GM23248 (cell line): ENCODE data around the gene FAM180A. TPM values are rescaled to one million over a fixed set of nuclear protein-coding genes. Genes with fewer than 3 reads are reported as not detected.

Experiments
- DNase-seq: peaks from one replicate; pipeline ENCODE4 v3.0.0-alpha.2; 2015
- H2AFZ ChIP-seq: fragments of 200-600 bp; sonication (generic); 2 replicates; pipeline ENCODE4 v1.6.1; 2016; ENCODE audit warnings: antibody characterized with exemption
- H3F3A ChIP-seq: fragments of 200-600 bp; sonication (generic); 2 replicates; pipeline ENCODE4 v1.6.1; 2016; ENCODE audit warnings: mild to moderate bottlenecking, antibody characterized with exemption, mixed run types; ENCODE audit not compliant: insufficient read depth
- H3K27ac ChIP-seq: fragments of 200-600 bp; sonication (generic); 2 replicates; pipeline ENCODE4 v1.5.1; 2016; ENCODE audit warnings: mild to moderate bottlenecking
- H3K27me3 ChIP-seq: fragments of 200-600 bp; sonication (generic); replicated peaks from 2 replicates; pipeline ENCODE4 v1.6.1; 2016; ENCODE audit warnings: mild to moderate bottlenecking; ENCODE audit not compliant: insufficient read depth
- H3K36me3 ChIP-seq: fragments of 200-600 bp; sonication (generic); 2 replicates; pipeline ENCODE4 v1.6.1; 2016; ENCODE audit warnings: low read depth, mild to moderate bottlenecking
- H3K4me1 ChIP-seq: fragments of 200-600 bp; sonication (generic); 2 replicates; pipeline ENCODE4 v1.6.1; 2016; ENCODE audit warnings: mild to moderate bottlenecking; ENCODE audit not compliant: insufficient read depth
- H3K4me2 ChIP-seq: fragments of 200-600 bp; sonication (generic); one replicate; pipeline ENCODE4 v1.6.1; 2016; ENCODE audit warnings: mild to moderate bottlenecking; ENCODE audit not compliant: unreplicated experiment
- H3K4me3 ChIP-seq: fragments of 200-600 bp; sonication (generic); 2 replicates; pipeline ENCODE4 v1.5.1; 2016; ENCODE audit warnings: mild to moderate bottlenecking
- H3K79me2 ChIP-seq: fragments of 200-600 bp; sonication (generic); 2 replicates; pipeline ENCODE4 v1.6.1; 2016; ENCODE audit warnings: mild to moderate bottlenecking; ENCODE audit not compliant: insufficient read depth
- H3K9ac ChIP-seq: fragments of 200-600 bp; sonication (generic); 2 replicates; pipeline ENCODE4 v1.6.1; 2016; ENCODE audit warnings: mild to moderate bottlenecking
- H3K9me2 ChIP-seq: fragments of 200-600 bp; sonication (generic); 2 replicates; pipeline ENCODE4 v1.6.1; 2016; ENCODE audit warnings: mixed run types, mild to moderate bottlenecking, moderate library complexity; ENCODE audit not compliant: insufficient read depth
- H3K9me3 ChIP-seq: fragments of 200-600 bp; sonication (generic); one replicate; pipeline ENCODE4 v1.6.1; 2017; ENCODE audit warnings: low read depth
- H4K20me1 ChIP-seq: fragments of 200-600 bp; sonication (generic); 2 replicates; pipeline ENCODE4 v1.6.0; 2016; ENCODE audit not compliant: insufficient read depth
- EZH2 ChIP-seq: fragments of 200-600 bp; sonication (generic); IDR thresholded peaks from 2 replicates; pipeline ENCODE4 v1.6.1; 2018; ENCODE audit warnings: antibody characterized with exemption, mild to moderate bottlenecking; ENCODE audit not compliant: insufficient read depth, poor library complexity, severe bottlenecking
- EZH2phosphoT487 ChIP-seq: fragments of 200-600 bp; sonication (generic); IDR thresholded peaks from 2 replicates; pipeline ENCODE4 v1.6.1; 2018; ENCODE audit warnings: antibody characterized with exemption, moderate library complexity, mild to moderate bottlenecking, low read depth; ENCODE audit not compliant: insufficient read depth
- WGBS, 2 experiments: methylation state at CpG; one replicate each; pipeline ENCODE4 v1.1.6; 2015 to 2017; ENCODE audit warnings: low lambda C conversion rate in 2 of 2, low coverage in 1 of 2; ENCODE audit errors: missing lambda C conversion rate in 2 of 2; 5-methylcytosine and 5-hydroxymethylcytosine counted together
- in situ Hi-C: fragments of 300-500 bp; cut with MboI; formaldehyde crosslinking; loops from 2 replicates; pipeline ENCODE4 v1.15.0; 2020
- polyA plus RNA-seq: library from polyadenylated mRNA; unstranded; fragments of >200 nt; fragmentation: Nextera tagmentation; extraction: Ambion mirVana; gene quantifications from 2 replicates; pipeline ENCODE4 v1.2.1, GENCODE V29; 2016
- total RNA-seq: library from RNA; depleted of rRNA; stranded (reverse); fragments of >200 nt; shearing (Covaris generic); gene quantifications from 2 replicates; pipeline ENCODE4 v1.2.3, GENCODE V29; 2014

The FAM180A gene
- total and polyA plus RNA-seq, 2 experiments from 2014 or later = 50.3 to 60.1 TPM

DNA sequence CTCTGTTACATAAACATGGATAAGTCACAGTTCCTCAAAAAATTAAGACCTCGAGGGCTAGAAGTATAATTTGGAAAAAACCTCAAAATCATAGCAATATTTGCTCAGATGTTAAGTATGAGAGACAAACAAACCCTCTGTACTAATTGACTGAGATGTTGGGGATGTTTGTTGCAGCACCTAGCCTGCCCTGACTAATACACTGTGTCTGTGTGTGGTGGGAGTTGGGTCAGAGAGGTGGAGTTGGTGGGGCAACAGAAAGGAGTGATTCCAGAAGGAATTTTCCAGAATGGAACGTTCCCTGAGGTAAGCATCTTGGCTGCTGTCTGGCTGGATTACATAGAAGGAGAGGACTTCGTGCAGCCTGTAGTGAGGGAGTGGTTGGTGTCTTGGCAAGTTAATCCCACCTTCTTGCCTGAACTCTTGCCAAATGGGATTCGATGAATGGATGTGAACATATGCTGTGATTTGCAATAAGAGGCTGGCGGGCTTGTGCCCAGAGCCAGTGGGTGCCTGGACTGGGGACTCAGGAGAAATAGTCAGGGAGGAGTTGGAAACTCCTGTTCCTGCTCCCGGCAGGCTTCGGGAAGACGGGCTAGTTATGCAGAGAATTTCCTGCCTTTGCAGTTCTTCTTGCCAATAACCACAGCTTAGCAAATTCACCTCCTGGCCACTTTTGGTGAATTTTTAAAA lies 9.3 kb upstream of the FAM180A start:
- Histone ChIP-seq H3K9me3 (no peaks in the 10 kb centered on the region), H3K27me3 (no peaks in the 10 kb centered on the region), H3K4me2 (peak overlapping the region; percentile 98), H3K4me1 (peaks cover 36% of the 10 kb centered on the region), H4K20me1 (no peaks in the 10 kb centered on the region), H3K9ac (peak overlapping the region; percentile 81), H3K4me3 (peak overlapping the region; percentile 74), H3K9me2 (no peaks in the 10 kb centered on the region), H3K27ac (peak overlapping the region; percentile 92), H2AFZ (peak overlapping the region; percentile 88), H3K36me3 (no peaks in the 10 kb centered on the region), H3F3A (peaks cover 47% of the 10 kb centered on the region), H3K79me2 (no peaks in the 10 kb centered on the region)
- DNase-seq = peak; percentile 84
- in situ Hi-C loops = no loop called here
- no peak for TF ChIP-seq EZH2phosphoT487
- no peak for TF ChIP-seq EZH2
- 15% methylated on average over 8 of the region's 8 CpGs for WGBS, 2 experiments

DNA sequence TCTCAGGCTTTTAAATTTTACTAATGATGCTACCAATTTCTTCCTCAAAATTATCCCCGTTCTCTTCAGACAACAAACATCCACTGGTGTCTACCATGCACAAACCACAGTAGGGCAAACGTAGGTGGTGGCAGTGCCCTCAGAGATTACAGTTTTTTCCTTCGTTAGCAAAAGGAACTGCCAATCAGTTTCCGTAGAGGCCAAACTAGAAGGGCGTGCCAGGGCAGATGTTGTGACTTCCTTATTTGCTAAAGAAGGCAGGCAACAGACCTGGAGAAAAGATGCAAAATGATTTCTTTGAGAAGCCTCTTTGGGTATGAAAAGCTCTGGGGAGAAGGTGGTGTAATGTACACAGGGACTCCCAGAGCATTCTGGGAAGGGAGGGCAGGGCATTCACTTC lies 7.6 kb upstream of the FAM180A start:
- Histone ChIP-seq H3K9me3 (no peaks in the 10 kb centered on the region), H3F3A (peaks cover 34% of the 10 kb centered on the region), H3K9me2 (no peaks in the 10 kb centered on the region), H4K20me1 (no peaks in the 10 kb centered on the region), H3K27me3 (no peaks in the 10 kb centered on the region), H3K4me2 (no peak overlapping the region), H3K27ac (no peak overlapping the region), H3K9ac (no peak overlapping the region), H3K4me1 (peaks cover 20% of the 10 kb centered on the region), H3K79me2 (no peaks in the 10 kb centered on the region), H3K36me3 (no peaks in the 10 kb centered on the region), H2AFZ (no peak overlapping the region), H3K4me3 (no peak overlapping the region)
- no peak for DNase-seq
- in situ Hi-C loops = no loop called here
- WGBS, 2 experiments = 72 to 76% methylated on average over 5 of the region's 5 CpGs
- TF ChIP-seq EZH2 = no peak

DNA sequence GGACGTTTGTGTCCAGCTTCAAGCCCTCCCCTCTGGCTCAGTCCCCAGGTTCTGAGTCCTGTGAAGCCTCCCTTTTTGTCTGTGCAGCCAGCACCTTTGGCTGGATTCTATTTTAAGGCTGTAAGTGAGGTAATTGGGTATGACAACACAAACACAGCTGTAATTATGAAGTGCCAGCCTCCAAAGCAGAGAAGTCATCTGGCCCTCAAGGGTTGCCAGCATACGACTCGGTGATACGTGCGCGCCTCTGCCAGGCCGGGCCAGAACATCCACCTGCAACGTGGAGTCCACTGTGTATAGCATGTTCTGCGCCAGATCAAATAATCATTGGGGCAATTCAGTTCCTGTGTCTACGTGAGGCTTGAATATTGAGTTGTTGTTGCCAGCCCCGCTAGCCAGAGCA lies 6.7 kb upstream of the FAM180A start:
- Histone ChIP-seq H3K27ac (no peak overlapping the region), H3F3A (peaks cover 25% of the 10 kb centered on the region), H3K9ac (no peak overlapping the region), H3K4me3 (no peak overlapping the region), H3K36me3 (no peaks in the 10 kb centered on the region), H4K20me1 (no peaks in the 10 kb centered on the region), H2AFZ (no peak overlapping the region), H3K9me2 (no peaks in the 10 kb centered on the region), H3K4me2 (no peak overlapping the region), H3K9me3 (no peaks in the 10 kb centered on the region), H3K27me3 (no peaks in the 10 kb centered on the region), H3K4me1 (peaks cover 17% of the 10 kb centered on the region), H3K79me2 (no peaks in the 10 kb centered on the region)
- DNase-seq = no peak
- TF ChIP-seq EZH2 (no peak), EZH2phosphoT487 (no peak)
- WGBS, 2 experiments = 64 to 65% methylated on average over 11 of the region's 11 CpGs
- in situ Hi-C loops = no loop called here

- H3K27me3 ChIP-seq = no peaks in the 10 kb centered on the region
- no peaks in the 10 kb centered on the region for H3K9me2 ChIP-seq
- H3K9me3 ChIP-seq = no peaks in the 10 kb centered on the region
- H3K4me2 ChIP-seq = no peak overlapping the region
- in situ Hi-C loops = no loop called here
- TF ChIP-seq EZH2phosphoT487 = no peak
- no peak for TF ChIP-seq EZH2
- H3K9ac ChIP-seq = no peak overlapping the region
- no peaks in the 10 kb centered on the region for H4K20me1 ChIP-seq
- H2AFZ ChIP-seq = no peak overlapping the region
- H3F3A ChIP-seq = peaks cover 24% of the 10 kb centered on the region
- 83% methylated on average over 8 of the region's 8 CpGs for WGBS, 2 experiments
- H3K36me3 ChIP-seq = no peaks in the 10 kb centered on the region
- H3K27ac ChIP-seq = no peak overlapping the region
- H3K4me3 ChIP-seq = no peak overlapping the region
- H3K4me1 ChIP-seq = peaks cover 20% of the 10 kb centered on the region
- no peak for DNase-seq
- peaks cover 9% of the 10 kb centered on the region for H3K79me2 ChIP-seq
Observed at GRCh38 chr7:135753616-135754413, 5.2 kb upstream of the FAM180A start.
